GM20000 (cell line): Measurements from ENCODE around the gene FAM184B.

Experiments
- DNase-seq: peaks from one replicate; pipeline ENCODE4 v3.0.0; 2012; ENCODE audit warnings: low spot score
- CTCF ChIP-seq: IDR thresholded peaks from 2 replicates; pipeline ENCODE4 v1.5.1; 2012; ENCODE audit warnings: mild to moderate bottlenecking, control low read depth; ENCODE audit errors: extremely low read depth, missing control alignments

Gene FAM184B

GRCh38 chr4:17707671-17708070 lies 73.8 kb downstream of the FAM184B start:
- no peak for TF ChIP-seq CTCF
- no peak for DNase-seq

- TF ChIP-seq CTCF: no peak
- no peak for DNase-seq
These were observed 76.3 kb downstream of the FAM184B start for GRCh38 chr4:17705107-17705506.

GRCh38 chr4:17704020-17704650 lies 77.3 kb downstream of the FAM184B start:
- no peak for DNase-seq
- TF ChIP-seq CTCF: no peak

DNA sequence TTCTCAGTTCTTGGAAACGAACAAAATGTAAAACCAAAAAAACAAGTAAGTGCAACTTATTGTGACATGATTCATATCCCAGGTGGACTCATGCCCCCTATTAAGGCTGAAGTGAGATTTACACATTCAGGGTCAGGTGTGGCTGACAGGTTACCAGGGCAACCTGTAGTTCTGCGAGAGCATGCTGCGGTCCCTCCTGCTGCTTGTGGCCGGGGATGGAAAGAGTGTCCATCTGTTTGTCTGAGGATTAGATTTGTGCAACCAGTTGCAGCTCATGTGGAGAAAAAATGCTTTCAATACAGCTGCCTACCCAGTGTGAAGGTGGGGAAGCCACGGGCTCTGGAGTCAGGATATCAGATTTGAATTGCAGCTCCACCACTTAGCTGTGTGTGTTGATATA lies 78.8 kb downstream of the FAM184B start:
- DNase-seq: no peak
- TF ChIP-seq CTCF: no peak

DNA sequence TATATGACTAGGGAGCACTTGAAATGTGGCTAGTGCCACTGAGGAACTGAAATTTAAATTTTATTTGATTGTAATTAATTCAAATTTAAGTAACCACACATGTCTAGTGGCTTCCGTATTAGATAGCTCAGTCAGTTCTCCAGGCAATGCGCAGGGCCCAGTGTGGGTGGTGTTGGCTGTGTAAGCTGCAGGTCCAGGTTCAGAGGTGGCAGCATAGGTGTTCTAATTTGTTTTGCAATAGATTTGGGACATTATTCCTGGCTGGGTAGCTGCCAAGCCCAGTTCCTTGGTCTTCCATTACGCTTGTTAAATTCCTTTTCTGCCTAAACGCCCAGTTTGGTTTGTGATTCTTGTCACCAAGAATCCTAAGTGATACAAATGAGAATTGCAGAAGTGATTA lies 79.5 kb downstream of the FAM184B start:
- DNase-seq: no peak
- TF ChIP-seq CTCF: no peak

DNA sequence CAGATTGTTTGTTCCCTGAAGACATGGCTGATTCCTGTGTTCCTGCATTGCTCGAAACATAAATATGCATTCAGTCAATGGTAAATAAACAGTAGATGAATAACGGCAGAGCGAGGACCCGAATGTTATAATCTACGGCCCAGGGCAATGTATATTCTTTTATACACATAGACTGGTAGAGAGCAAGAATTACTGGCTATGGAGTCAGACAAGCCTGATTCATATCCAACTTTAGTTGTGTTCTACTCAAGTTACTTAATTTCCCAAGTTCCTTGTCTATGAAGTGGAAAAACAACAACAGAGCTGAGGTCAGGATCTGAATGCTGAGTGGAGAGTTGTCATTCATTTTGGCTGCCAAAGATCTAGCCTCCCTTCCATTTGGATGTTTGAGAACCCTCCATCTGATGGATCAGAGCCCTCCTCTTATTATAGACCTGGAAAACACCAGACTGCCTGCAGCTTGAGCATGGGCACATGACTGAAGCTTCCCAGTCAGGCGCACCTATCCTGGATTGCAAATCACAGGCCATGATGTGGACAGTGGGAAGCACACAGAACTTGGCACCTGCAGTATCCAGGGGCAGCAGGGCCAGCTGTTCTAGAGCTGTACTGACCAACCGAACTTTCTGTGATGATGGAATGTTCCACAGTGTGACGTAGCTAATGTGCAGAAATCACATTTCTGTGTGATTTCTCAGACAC lies 80.1 kb downstream of the FAM184B start:
- TF ChIP-seq CTCF: no peak
- DNase-seq: no peak

- no peak for DNase-seq
- no peak for TF ChIP-seq CTCF
These were observed 82.0 kb downstream of the FAM184B start for GRCh38 chr4:17699380-17699779.
